NCI-H345 treated with DMSO at 0.1 percent for 48 hours (cell line): Measurements from ENCODE around the gene FBXL17.
"Not testable (repeated sequence)": the region's sequence is repeated elsewhere in the genome, so short reads cannot be mapped to it uniquely, and the experiment has no call there.

Experiments used
- DNase-seq: peaks from one replicate; lab custom pipeline; 2025; ENCODE audit not compliant: unreplicated experiment; lab: John Stamatoyannopoulos, UW

FBXL17 gene

DNA sequence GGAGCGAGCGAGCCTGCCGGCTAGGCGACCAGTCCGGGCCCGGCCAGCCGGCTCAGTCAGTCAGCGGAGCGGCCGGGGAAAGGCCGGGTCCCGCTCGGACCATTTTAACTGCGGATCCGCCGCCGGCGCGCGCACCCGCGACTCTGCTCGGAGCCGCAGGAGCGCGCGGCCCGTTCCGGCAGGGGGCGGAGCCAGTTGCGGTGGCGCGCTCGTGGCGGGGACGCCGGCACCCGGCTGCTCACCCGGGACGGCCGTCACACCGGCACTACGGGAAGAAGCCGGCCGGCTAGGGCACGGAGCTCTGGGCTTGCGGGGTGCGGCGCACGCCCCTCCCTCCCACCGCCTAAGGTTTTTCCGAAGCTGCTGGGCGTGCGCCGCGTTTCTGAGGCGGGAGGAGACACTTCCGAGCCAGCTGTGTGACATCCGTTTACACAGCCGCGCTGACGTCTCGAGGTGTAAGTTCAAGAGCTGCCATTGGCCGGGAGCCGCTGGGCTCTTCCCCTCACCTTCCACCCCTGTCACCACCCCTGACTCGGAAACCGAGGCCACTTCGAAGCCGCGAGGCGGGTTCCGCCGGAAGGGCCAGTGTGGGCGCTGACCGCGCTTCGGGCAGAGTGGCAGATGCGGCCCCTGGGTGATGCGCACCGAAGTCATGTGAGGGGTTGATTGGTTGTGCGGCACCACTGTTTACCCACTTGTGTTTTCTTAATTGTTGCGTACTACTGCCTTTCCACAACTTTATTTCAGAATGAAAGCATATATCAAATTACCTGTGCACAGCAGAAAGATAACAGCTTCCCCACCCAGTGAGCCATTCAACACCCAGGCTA lies at the start of gene FBXL17:
TSS of gene FBXL17 (minus strand) at position 145 of the 830 bp plus-strand sequence.
- peak; percentile 81 for DNase-seq

DNA sequence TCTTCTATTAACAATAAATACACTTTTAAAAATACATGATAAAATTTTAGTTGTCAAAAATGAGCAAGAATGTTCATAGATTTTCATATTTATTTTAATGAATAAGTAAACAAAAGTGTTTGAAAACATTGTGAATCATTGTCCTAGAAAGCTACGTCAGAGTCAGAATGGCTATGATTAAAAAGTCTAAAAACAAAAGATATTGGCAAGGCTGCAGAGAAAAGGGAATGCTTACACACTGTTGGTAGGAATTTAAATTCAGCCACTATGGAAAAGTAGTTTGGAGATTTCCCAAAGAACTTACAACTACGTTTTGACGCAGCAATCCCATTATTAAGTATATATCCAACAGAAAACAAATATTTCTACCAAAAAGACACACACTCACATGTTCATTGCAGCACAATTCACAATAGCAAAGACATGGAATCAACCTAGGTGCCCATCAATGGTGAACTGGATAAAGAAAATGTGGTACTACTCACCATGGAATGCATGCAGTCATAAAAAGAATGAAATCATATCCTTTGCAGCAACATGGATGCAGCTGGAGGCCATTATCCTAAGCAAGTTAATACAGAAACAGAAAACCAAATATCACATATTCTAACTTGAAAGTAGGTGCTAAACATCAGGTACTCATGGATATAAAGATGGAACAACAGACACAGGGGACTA lies 49.2 kb upstream of the FBXL17 start:
- DNase-seq = no peak

DNA sequence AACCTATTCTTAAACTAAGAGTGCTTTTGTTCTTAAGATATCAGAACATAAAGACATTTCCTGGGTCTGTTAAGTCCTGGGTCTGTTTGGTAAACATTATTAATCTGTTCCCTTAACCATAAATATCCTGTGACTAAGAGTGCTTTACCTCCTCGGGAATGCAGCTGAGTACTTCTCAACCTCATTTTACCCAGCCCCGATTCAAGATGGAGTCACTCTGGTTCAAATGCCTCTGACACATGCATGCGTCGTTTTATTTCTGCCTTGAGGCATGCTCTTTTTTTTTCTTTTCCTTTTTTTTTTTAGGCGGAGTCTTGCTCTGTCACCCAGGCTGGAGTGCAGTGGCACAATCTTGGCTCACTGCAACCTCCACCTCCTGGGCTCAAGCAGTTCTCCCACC lies 39.8 kb upstream of the FBXL17 start:
- no peak for DNase-seq

DNA sequence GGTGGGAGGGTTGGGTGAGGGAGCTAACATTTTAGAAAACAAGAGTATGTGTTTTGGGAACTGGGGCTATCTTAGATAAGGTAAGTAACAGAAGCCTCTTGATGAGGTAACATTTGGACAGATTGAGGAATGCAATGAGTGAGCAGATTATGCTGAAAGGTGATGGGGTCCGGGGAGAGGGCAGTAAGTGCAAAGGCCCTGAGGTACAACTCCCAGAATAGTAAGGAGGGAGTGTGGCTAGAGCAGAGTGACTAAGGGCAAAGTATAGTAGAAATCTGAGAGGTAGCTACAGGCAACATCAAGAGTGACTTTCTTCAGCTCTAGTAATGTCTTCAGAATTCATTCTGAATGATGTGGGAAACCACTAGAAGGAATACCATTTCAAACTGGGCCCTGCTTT lies 38.9 kb upstream of the FBXL17 start:
- no peak for DNase-seq

DNA sequence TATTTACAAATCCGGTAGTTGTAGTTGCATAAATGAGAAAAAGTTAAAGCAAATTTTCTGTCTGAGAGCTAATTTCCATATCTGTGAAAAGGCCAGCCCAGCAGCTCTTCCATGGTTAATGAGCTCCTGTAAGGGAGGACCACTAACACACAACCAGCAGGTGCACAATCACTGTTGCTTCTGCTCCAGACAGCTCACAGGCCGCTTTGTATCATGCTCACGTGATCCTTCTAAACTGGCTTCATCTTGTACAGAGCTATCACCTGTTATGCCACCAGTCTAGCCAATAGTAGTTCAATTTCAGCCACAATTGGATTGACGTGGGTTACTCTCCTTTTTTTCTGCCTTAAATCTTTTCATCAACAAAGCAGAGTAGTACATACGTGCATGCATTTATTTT lies 38.3 kb upstream of the FBXL17 start:
- no peak for DNase-seq

DNA sequence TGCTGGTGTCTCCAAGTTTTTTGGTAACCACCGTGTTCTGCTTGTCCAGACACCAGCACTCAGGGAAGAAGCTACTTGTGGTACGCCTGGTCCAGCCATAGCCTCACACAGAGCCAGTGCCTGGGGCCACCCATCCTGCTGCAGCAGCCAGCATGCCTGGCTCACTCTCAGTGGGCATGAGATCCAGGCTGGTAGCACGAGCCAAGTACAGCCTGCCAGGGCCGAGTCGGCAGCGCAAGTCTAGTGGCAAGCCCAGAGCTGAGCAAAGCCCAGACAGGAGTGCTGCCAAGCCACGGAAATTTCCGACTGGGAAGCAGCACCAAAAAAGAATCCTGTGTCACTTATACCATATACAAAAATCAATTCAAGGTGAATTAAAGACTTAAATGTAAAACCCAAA lies 36.3 kb upstream of the FBXL17 start:
- DNase-seq = no peak

DNA sequence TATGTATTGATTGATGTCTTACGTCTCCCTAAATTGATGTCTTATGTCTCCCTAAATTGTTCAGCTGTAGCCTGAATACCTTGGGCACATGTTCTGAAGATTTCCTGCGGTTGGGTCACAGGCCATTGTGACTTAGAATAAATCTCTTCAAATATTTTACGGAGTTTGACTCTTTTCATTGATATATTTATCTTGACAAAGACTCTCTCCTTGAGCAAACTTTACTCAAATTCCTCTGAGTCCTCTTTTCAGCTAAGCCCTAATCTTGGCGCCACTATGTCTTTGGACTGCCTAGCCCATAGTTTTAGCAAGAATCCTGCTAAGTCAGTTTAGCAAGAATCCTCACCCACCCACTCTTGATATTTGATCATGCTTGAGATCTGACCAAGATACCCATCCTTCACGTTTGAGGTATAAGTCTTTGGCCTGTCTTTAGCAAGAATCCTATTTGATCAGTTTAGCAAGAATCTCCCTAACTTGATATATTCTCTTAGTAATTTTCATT lies 35.3 kb upstream of the FBXL17 start:
- DNase-seq = no peak

DNA sequence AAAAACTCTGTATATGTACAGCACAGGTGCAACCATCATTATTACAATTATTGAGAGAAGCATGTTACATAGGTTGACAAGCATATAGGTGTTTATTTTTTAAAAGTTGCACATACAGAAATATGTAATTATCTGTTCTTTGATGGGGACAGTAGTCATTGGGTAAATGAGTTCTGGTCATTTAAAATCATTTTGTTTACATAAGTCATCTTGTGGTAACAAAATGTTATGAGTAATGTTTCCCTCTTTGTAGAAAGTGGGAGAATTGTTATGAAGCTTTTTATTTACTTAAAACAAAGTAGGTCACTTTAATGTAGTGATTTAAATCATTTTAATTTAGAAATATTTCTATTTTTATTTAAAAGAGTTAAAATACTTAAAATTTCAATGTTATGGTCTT lies 33.8 kb upstream of the FBXL17 start:
- DNase-seq = no peak

DNA sequence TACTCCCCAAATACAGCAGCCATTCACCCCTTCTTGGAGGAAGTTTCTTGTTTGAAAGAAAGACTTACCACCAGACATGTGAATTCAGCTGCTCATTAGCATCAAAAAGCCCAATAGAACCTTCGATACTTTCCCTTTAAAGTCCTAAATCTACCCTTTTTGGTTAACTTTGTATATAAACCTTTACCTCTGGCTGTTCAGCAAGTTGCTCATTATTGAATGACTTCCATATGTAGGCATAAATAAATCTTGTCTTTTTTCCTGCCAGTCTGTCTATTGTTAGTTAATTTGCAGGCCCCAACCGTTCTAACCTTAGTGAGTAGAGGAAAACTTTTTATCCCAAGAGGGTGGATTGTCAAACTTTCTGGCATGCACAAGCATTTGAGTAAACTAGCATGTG lies 27.9 kb upstream of the FBXL17 start:
- no peak for DNase-seq

DNA sequence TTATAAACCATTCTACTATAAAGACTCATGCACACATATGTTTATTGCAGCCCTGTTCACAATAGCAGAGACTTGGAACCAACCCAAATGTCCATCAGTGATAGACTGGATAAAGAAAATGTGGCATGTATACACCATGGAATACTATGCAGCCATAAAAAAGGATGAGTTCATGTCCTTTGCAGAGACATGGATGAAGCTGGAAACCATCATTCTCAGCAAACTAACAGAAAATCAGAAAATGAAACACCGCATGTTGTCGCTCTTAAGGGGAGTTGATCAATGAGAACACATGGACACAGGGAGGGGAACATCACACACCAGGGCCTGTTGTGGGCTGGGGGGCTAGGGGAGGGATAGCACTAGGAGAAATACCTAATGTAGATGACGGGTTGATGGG lies 23.3 kb upstream of the FBXL17 start:
- not testable (repeated sequence) for DNase-seq

DNA sequence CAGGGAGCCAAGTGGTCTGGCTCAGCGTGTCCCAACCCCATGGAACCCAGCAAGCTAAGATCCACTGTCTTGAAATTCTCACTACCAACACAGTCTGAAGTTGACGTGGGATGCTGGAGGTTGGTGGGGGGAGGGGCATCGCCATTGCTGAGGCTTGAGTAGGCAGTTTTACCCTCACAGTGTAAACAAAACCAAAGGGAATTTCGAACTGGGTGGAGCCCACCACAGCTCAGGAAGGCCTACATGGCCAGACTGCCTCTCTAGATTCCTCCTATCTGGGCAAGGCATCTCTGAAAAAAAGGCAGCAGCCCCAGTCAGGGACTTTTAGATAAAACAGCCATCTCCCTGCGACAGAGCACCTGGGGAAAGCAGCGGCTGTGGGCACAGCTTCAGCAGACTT lies 17.1 kb upstream of the FBXL17 start:
- DNase-seq = no peak

DNA sequence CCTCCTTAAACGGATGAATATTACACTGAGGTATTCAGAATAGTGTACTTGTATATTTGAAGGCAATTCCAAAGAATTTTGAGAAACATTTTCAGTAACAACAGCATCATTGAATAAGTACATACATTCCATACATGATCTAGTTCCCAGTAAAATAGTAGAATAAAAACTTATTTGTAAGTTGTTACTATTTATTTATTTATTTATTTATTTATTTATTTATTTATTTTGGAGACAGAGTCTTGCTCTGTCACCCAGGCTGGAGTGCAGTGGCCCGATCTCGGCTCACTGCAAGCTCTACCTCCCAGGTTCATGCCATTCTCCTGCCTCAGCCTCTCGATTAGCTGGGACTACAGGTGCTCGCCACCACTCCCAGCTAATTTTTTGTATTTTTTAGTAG lies 14.9 kb upstream of the FBXL17 start:
- not testable (repeated sequence) for DNase-seq

DNA sequence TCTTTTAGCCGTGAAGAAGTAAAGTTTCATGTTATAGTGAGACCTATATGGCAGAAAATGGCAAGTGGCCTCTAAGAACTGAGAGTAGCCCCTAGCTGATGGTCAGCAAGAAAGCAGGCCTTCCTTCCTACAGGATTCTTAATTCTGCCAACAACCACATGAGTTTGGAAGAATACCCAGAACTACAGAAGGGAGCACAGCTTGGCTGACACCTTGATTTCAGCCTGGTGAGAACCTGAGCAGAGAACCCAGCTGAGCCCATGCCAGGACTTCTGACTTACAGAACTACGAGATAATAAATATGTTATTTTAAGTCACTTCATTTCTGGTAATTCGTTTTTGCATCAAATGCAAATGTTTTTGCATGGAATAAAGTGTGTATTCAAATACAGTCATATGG lies 5.9 kb upstream of the FBXL17 start:
- no peak for DNase-seq

DNA sequence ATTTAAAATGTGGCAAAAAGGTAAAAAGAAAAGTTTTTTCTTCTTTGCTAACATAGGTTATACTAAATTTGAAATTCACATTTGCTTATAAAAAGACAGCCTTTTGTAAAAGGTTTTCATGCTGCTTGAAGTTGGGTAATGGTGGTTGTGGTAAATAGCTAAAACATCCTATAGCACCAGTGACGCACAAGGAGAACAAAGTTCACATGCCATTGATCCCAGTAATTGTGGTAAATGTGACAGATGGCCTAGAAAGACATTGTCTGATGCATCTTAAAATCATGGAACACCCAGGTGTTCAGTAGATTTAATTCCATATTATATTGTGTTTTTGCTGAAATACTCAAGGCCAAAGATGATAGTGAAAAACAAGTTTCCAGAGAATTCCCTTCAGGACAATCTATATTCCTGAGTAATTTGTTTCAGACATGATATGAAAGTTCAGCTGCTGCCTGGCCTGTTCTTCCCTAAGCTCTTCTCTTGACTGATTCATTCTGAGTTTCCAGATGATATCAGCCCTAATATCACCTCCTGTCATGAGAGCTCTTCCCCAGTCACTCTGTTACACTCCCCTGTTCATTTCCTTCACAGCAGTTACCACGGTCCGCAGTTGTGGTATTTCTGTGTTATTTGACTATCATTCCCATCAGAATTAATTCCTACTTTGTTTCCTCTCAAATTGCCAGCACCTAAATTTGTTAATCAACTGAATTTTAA lies 4.6 kb upstream of the FBXL17 start:
- no peak for DNase-seq

DNA sequence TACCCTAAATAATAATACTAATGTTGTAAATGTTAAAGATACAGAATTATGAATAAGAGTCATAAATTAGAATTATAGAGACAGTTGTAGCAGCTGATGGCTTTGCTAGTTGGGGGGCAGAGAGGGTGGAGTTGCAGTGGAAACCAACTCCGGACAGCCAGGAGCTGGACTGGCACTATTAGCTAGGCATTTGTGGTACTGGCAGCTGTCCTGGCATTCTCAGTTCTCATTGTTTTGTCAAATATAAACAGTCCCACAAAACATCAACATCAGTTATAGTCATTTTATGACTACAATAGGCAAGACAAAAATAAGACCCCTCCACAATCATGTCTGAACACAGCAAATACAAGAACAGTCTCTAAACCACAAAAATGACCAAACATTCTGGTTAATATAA lies 2.8 kb upstream of the FBXL17 start:
- DNase-seq = no peak

DNA sequence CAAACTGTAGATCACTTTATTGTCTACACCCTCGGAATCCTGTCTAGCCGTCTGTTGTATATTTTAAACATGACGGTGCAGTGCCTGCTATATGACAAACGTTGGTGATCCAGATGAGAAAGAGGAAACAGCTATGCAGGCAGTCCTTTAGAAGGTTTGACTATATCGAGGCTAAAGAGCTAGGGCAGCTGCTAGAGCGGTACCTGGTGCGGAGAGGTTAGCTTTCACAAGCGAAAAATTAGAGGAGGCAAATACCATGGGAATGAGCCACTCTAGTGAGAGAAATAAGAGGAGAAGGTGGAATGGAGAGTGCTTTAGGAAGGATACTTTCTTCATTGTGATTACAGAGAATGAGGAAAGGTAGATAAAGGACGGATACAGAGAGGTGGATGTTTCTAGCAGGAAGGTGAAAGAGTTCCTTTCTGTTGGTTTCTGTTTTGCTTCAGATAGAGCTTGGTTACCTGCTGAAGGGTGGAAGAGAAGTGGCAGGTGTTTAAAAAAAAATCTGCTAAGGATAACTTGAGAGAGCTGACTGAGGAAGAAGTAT lies 959 bp upstream of the FBXL17 start:
- peak; percentile 42 for DNase-seq

DNA sequence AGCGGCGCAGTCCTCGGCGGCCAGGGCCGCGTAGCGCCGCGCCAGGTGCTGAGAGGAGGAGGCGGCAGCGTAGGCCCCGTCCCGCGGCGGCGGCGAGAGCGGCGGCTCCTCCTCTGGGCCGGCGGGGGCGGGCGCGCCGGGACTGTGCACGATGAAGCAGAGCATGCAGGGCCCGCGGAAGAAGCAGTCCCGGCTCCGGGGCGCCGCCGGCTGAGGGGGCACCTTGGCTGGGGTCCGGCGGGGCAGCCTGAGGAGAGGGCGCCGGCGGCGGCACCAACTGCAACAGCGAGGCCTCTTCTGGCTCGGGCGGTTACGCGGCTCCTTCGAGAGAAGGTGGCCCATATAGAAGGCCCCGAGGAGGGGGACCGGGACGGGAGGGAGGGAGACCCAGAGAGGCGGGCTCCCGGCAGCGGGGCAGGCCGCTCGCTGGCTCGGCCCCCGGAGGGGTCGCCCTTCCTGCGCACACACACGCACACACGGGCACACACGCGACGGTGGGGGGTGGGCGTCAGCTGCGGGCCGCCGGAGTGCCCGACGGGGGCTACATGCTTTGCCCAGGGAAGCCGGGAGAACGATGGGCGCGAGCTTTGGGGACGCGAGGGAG lies 446 bp downstream of the FBXL17 start:
- DNase-seq = no peak

DNA sequence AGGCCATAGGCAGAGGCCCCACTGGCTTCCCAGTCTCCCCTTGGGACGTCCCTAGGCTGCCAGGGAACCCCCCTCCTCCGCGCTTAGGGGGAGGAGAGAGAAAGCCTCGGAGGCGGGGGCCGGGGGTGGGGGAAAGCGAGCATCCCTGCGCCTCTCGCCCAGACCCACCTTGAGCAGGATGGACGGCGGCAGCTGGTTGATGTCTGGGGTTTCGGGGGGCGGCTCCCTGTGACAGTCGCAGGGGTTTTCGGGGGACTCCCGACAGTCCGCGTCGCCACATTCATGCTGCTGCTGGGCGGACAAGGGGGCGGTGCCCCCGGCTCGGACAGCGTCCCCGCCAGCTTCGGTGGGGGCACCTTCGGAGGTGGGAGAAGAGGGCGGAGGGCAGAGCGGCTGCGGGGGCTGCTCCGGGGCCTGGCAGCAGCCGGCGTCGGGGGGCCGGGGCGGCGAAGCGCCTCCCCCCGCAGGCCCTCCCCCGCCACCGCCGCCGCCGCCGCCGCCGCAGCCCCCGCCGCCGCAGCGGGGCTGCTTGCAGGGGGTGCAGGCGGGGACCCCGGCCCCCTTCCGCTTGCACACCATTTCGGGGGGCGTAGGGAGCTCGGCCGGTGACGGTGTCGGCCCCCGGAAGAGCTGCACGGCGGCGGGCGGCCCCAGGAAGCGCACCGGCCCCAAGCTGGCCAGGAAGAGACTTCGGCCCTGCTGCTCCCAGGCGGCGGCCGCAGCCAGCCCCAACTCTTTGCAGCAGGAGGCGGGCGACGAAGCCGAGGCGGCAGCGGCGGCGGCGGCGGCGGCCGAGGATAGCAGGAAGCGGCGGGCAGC lies 1.2 kb downstream of the FBXL17 start:
- peak; percentile 51 for DNase-seq

DNA sequence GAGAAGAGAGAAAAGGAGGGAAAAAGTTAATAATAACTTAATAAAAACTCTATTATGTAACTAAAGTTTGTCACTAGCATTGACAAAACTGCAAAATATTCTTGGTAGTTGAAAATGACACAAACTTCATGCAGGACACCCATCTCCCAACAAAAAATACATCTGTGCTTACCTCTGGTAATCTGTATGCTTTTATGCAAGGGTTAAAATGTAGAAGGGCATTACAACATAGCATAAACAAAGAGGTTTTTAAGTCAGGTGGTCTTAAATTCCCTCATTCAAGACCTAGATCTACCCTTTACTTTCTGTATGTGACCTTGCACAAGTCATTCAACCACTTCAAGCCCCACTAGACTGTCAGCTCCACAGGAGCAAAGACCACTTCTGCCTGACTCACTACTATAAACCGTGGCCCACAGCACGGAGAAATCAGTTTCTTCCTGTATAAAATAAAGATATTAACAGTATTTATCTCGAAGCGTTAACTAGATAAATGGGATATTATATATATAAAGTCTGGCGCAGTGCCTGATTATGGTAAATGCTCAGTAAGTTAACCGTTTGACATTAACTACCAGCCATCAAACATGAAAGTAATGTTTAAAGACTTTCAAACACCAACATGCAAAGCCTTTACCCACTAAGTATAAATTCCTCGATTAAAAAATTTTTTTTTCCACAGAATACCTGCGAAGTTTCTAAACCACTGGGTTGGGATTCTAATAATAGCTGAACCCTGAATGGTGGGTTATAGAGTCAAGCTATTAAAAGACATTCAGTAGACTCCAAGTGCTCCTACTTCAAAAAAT lies 2.0 kb downstream of the FBXL17 start:
- no peak for DNase-seq
